Raji (cell line): ENCODE results near the gene FGB.

Experiments
- POLR2A ChIP-seq: IDR thresholded peaks from 2 replicates; pipeline ENCODE4 v1.6.1; 2011; ENCODE audit warnings: low read depth, low read length, control low read depth; ENCODE audit not compliant: insufficient read depth

FGB gene

GRCh38 chr4:154559494-154560418 lies 3.1 kb upstream of the FGB start:
- TF ChIP-seq POLR2A = no peak

DNA sequence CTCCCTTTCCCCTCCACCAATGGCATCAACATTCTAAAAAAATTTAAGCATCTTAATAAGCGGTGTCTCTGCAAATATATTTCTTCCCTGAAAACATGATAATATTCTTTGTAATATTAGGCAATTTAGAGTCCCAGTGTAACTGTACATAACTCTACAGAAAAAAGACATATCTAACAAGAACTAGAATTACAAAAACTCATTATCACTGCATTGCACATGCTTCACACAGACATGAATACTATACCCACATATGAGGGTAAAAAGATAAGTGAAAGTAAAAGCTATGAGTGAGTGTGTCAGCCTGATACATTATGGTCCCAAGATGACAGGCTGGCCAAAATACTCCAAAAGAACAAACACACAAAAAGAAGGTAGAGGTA lies 2.4 kb upstream of the FGB start:
- no peak for TF ChIP-seq POLR2A

DNA sequence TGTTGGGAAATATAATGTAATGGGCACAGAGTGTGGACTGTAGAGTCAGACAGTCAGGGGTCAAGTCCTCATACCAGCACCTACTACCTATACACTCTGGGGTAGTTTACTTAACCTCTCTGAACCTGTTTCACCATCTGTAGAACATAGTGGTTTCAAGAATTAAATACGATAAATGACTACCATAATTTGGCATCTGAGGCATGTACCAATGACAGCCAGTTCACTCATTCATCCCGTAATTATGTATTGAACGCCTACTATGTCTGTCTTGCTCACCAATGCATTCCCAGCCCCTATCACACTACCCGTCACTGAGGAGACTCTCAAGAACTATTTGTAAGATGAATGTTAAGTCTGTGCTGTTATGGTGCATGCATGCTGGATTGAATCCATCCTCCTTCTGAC lies 2.0 kb upstream of the FGB start:
- TF ChIP-seq POLR2A = no peak

DNA sequence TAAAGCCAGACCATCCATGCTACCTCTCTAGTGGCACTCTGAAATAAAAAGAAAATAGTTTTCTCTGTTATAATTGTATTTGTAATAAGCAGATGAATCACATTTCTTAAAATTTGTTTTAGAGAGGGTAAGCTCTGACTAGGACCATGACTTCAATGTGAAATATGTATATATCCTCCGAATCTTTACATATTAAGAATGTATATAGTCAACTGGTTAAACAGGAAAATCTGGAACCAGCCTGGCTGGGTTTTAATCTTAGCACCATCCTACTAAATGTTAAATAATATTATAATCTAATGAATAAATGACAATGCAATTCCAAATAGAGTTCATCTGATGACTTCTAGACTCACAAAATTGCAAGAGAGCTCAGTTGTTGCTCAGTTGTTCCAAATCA lies 1.5 kb downstream of the FGB start:
- TF ChIP-seq POLR2A = no peak

GRCh38 chr4:154565704-154566103 lies 2.9 kb downstream of the FGB start:
- no peak for TF ChIP-seq POLR2A

- no peak for TF ChIP-seq POLR2A
Measured at GRCh38 chr4:154566639-154567204, 3.9 kb downstream of the FGB start.

- TF ChIP-seq POLR2A = no peak
Measured at GRCh38 chr4:154569028-154569427, 6.2 kb downstream of the FGB start.

DNA sequence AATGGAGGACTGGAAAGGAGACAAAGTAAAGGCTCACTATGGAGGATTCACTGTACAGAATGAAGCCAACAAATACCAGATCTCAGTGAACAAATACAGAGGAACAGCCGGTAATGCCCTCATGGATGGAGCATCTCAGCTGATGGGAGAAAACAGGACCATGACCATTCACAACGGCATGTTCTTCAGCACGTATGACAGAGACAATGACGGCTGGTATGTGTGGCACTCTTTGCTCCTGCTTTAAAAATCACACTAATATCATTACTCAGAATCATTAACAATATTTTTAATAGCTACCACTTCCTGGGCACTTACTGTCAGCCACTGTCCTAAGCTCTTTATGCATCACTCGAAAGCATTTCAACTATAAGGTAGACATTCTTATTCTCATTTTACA lies 6.8 kb downstream of the FGB start:
- TF ChIP-seq POLR2A = no peak

GRCh38 chr4:154573190-154573870 lies 10.5 kb downstream of the FGB start:
- TF ChIP-seq POLR2A = no peak

- no peak for TF ChIP-seq POLR2A
Measured at GRCh38 chr4:154574311-154574710, 11.5 kb downstream of the FGB start.

GRCh38 chr4:154577324-154577723 lies 14.5 kb downstream of the FGB start:
- no peak for TF ChIP-seq POLR2A

- TF ChIP-seq POLR2A = no peak
Measured at GRCh38 chr4:154578919-154579318, 16.1 kb downstream of the FGB start.

- no peak for TF ChIP-seq POLR2A
Measured at GRCh38 chr4:154579927-154580326, 17.1 kb downstream of the FGB start.

GRCh38 chr4:154582723-154583122 lies 19.9 kb downstream of the FGB start:
- no peak for TF ChIP-seq POLR2A

- TF ChIP-seq POLR2A = no peak
Measured at GRCh38 chr4:154583230-154583629, 20.4 kb downstream of the FGB start.

GRCh38 chr4:154583677-154584076 lies 20.9 kb downstream of the FGB start:
- no peak for TF ChIP-seq POLR2A
